Neural cell (in vitro differentiated cells): ENCODE measurements around the gene HCRTR2. TPM values are rescaled to one million over a fixed set of nuclear protein-coding genes. Genes with fewer than 3 reads are reported as not detected.

Source experiments
- H2AFZ ChIP-seq: fragments of 200-600, 300-800 bp; sonication (generic), shearing (Covaris generic); 2 replicates; pipeline ENCODE4 v1.6.0; 2014; ENCODE audit warnings: low read depth, mild to moderate bottlenecking, antibody characterized with exemption, low read length, moderate library complexity
- H3F3A ChIP-seq: fragments of 200-600 bp; shearing (Covaris generic); 2 replicates; pipeline ENCODE4 v1.6.1; 2016; ENCODE audit warnings: mild to moderate bottlenecking, moderate library complexity, mixed read lengths, antibody characterized with exemption, low read length; ENCODE audit not compliant: insufficient read depth, poor library complexity, severe bottlenecking
- H3K27ac ChIP-seq: fragments of 200-600, 300-800 bp; sonication (generic), shearing (Covaris generic); 2 replicates; pipeline ENCODE4 v1.5.1; 2014; ENCODE audit warnings: mild to moderate bottlenecking, low read length, moderate library complexity
- H3K27me3 ChIP-seq: fragments of 300-800, 200-600 bp; sonication (generic), shearing (Covaris generic); 2 replicates; pipeline ENCODE4 v1.6.0; 2014; ENCODE audit warnings: mild to moderate bottlenecking, low read depth, low read length, moderate library complexity; ENCODE audit not compliant: insufficient read depth
- H3K36me3 ChIP-seq: fragments of 300-800, 200-600 bp; sonication (generic), shearing (Covaris generic); 2 replicates; pipeline ENCODE4 v1.5.1; 2014; ENCODE audit warnings: mild to moderate bottlenecking, antibody characterized with exemption, low read length, moderate library complexity; ENCODE audit not compliant: insufficient read depth
- H3K4me2 ChIP-seq: fragments of 300-800, 200-600 bp; sonication (generic), shearing (Covaris generic); 2 replicates; pipeline ENCODE4 v1.6.0; 2014; ENCODE audit warnings: mild to moderate bottlenecking, low read length
- H3K4me3 ChIP-seq: fragments of 300-800, 200-600 bp; sonication (generic), shearing (Covaris generic); 2 replicates; pipeline ENCODE4 v1.5.1; 2014; ENCODE audit warnings: mild to moderate bottlenecking, low read length, moderate library complexity
- H3K79me2 ChIP-seq: fragments of 200-600 bp; shearing (Covaris generic); replicated peaks from 2 replicates; pipeline ENCODE4 v1.6.0; 2014; ENCODE audit warnings: mild to moderate bottlenecking, low read length, moderate library complexity; ENCODE audit not compliant: insufficient read depth
- H3K9ac ChIP-seq: fragments of 300-800, 200-600 bp; sonication (generic), shearing (Covaris generic); 2 replicates; pipeline ENCODE4 v1.6.1; 2016; ENCODE audit warnings: mild to moderate bottlenecking, low read length, mixed read lengths
- H3K9me2 ChIP-seq: fragments of 200-600 bp; shearing (Covaris generic); 2 replicates; pipeline ENCODE4 v1.6.1; 2016; ENCODE audit warnings: mild to moderate bottlenecking, low read length, mixed read lengths; ENCODE audit not compliant: insufficient read depth
- H3K9me3 ChIP-seq: fragments of 200-600, 300-800 bp; sonication (generic), shearing (Covaris generic); 2 replicates; pipeline ENCODE4 v1.6.1; 2016; ENCODE audit warnings: mild to moderate bottlenecking, mixed run types, low read length, moderate library complexity, mixed read lengths
- H4K20me1 ChIP-seq: fragments of 200-600 bp; shearing (Covaris generic); 2 replicates; pipeline ENCODE4 v1.6.1; 2016; ENCODE audit warnings: mild to moderate bottlenecking, mixed run types; ENCODE audit not compliant: insufficient read depth
- CTCF ChIP-seq: fragments of 450-650 bp; IDR thresholded peaks from 2 replicates; pipeline ENCODE4 v1.5.1; 2014; ENCODE audit warnings: antibody characterized with exemption, mild to moderate bottlenecking, moderate library complexity; ENCODE audit not compliant: poor library complexity, severe bottlenecking
- EP300 ChIP-seq: fragments of 450-650 bp; conservative IDR thresholded peaks from 2 replicates; pipeline ENCODE4 v1.6.1; 2014; ENCODE audit warnings: antibody characterized with exemption, mild to moderate bottlenecking, moderate library complexity; ENCODE audit not compliant: poor library complexity, severe bottlenecking
- EZH2 ChIP-seq: fragments of 200-600, 300-800 bp; shearing (Covaris generic), sonication (generic); IDR thresholded peaks from 2 replicates; pipeline ENCODE4 v1.6.1; 2014; ENCODE audit warnings: antibody characterized with exemption, low read length, borderline replicate concordance, mild to moderate bottlenecking; ENCODE audit not compliant: insufficient read depth, poor library complexity, severe bottlenecking
- MXI1 ChIP-seq: fragments of 450-650 bp; conservative IDR thresholded peaks from 2 replicates; pipeline ENCODE4 v1.6.1; 2014; ENCODE audit warnings: antibody characterized with exemption, mild to moderate bottlenecking; ENCODE audit not compliant: poor library complexity, severe bottlenecking
- POLR2AphosphoS5 ChIP-seq: IDR thresholded peaks from 2 replicates; pipeline ENCODE4 v1.6.1; 2012
- RAD21 ChIP-seq: fragments of 450-650 bp; conservative IDR thresholded peaks from 2 replicates; pipeline ENCODE4 v1.6.1; 2014; ENCODE audit warnings: antibody characterized with exemption, mild to moderate bottlenecking, moderate library complexity
- REST ChIP-seq: IDR thresholded peaks from 2 replicates; pipeline ENCODE4 v1.6.1; 2012; ENCODE audit warnings: borderline replicate concordance
- SMC3 ChIP-seq: fragments of 450-650 bp; conservative IDR thresholded peaks from 2 replicates; pipeline ENCODE4 v1.6.1; 2014; ENCODE audit warnings: antibody characterized with exemption, mild to moderate bottlenecking, moderate library complexity; ENCODE audit not compliant: poor library complexity
- TAF1 ChIP-seq: IDR thresholded peaks from 2 replicates; pipeline ENCODE4 v1.6.1; 2012; ENCODE audit warnings: low read depth
- polyA plus RNA-seq: library from polyadenylated mRNA; depleted of rRNA; stranded (reverse); fragments of >200 nt; gene quantifications from 2 replicates; pipeline ENCODE4 v1.2.3, GENCODE V29; 2014

HCRTR2 gene
- polyA plus RNA-seq, 1 donor from 2014 or later = 8.1 TPM

GRCh38 chr6:55198715-55199114 lies 24.4 kb downstream of the HCRTR2 start:
- no peaks in the 10 kb centered on the region for H3K36me3 ChIP-seq
- no peak overlapping the region for H3K27ac ChIP-seq
- no peak overlapping the region for H3K4me2 ChIP-seq
- H3K27me3 ChIP-seq = no peaks in the 10 kb centered on the region
- H3K9me3 ChIP-seq = no peaks in the 10 kb centered on the region
- no peaks in the 10 kb centered on the region for H4K20me1 ChIP-seq
- H2AFZ ChIP-seq = no peak overlapping the region
- no peaks in the 10 kb centered on the region for H3K9me2 ChIP-seq
- no peak overlapping the region for H3K9ac ChIP-seq
- H3K4me3 ChIP-seq = no peak overlapping the region
- H3F3A ChIP-seq = no peaks in the 10 kb centered on the region
- no peaks in the 10 kb centered on the region for H3K79me2 ChIP-seq
- TF ChIP-seq RAD21 (no peak), REST (no peak), POLR2AphosphoS5 (no peak), EZH2 (no peak), SMC3 (no peak), MXI1 (no peak)

DNA sequence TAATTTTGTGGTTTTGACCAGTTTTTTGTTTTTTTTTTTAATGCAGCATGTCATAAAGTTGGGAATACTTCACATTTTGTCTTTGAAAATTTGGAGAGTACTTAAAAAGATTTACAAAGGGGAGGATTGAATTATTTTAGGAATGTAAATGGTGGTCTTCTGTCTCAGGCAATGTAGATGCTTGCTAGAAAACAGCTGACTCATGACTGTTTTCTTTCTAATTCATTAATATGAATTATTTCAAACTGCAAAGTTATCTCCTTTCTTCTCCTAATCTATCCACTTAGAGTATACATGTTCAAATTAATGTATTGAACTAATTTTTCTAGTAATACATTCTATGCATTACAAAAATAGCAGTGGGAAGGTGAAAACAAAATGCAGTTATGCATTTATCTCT lies 24.9 kb downstream of the HCRTR2 start:
- TF ChIP-seq CTCF (no peak), POLR2AphosphoS5 (no peak), TAF1 (no peak), EP300 (no peak), MXI1 (no peak), REST (no peak), SMC3 (no peak), RAD21 (no peak), EZH2 (no peak)
- Histone ChIP-seq H3K27ac (no peak overlapping the region), H3K27me3 (no peaks in the 10 kb centered on the region), H3K9me2 (no peaks in the 10 kb centered on the region), H3K4me2 (no peak overlapping the region), H3K79me2 (no peaks in the 10 kb centered on the region), H3K36me3 (no peaks in the 10 kb centered on the region), H3K9me3 (no peaks in the 10 kb centered on the region), H3K9ac (no peak overlapping the region), H3K4me3 (no peak overlapping the region), H3F3A (no peaks in the 10 kb centered on the region), H2AFZ (no peak overlapping the region), H4K20me1 (no peaks in the 10 kb centered on the region)
